ENCODE measurements around the gene PIGC. TPM values are rescaled to one million over a fixed set of nuclear protein-coding genes. Genes with fewer than 3 reads are reported as not detected.

PIGC gene
- total RNA-seq, 2 experiments from 2014 or later: 16.6 to 17.4 TPM

DNA sequence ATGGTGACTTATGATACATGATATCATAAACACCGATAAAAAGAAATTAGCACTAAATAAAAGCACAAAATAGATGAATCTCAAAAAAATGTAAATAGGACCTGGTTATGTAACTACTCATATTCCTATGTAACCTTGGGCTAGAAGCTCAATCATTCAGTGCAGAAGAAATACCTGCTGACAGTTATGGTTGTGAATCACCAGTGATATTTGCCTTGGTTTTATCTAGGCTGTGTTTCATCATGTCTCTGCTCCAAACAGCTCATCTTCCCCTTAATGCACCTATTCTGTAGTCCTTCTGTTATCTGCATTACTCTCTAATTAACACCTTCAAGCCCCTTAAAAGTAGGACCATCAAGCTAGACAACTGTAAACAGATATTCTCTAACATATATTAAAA is 16.3 kb upstream of the PIGC start:
- H3K9me3 Mint-ChIP-seq: no peaks in the 10 kb centered on the region
- ChIA-PET CTCF (no interaction called here), POLR2A (no interaction called here)
- no peak overlapping the region for H3K27ac Mint-ChIP-seq
- intact Hi-C loops (cut with micrococcal nuclease): no loop called here
- H3K27me3 Mint-ChIP-seq: peaks cover 1% of the 10 kb centered on the region
- H3K4me3 Mint-ChIP-seq: no peak overlapping the region
- no peak for DNase-seq
- no peaks in the 10 kb centered on the region for H3K4me1 Mint-ChIP-seq (ENCODE audit: low read depth)
- no peaks in the 10 kb centered on the region for H3K36me3 Mint-ChIP-seq

DNA sequence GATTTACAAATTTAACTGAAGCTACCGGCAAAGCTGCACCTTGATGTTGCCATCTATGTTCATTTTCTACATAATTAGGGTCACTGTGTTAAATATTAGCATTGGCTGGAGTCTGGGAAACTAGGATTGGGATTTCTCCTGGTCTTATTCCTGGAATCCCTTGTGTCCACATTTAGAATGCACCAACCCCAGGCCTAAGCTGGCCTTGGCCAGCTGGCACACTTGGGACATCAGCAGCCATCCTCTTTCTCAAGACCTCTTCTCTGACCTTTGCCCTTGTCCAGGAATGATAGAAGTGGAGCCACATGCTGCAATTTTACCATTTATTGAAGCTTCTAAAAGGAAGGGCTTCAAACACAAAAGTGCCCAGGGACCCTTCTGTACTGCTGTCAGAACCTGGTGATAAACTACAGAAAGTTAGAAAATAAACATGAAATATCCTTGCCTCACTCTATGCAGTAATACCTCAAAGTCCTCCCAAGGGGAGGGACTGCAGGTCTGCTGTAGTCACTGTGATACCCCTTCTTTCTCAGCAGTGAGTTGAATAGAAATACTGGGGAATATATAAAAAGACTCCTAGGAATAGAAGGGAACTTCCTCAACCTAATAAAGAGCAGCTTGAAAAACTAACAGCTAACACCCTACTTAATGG is 13.7 kb upstream of the PIGC start:
- Mint-ChIP-seq H3K9me3 (no peaks in the 10 kb centered on the region), H3K27ac (no peak overlapping the region), H3K4me1 (ENCODE audit: low read depth) (peaks cover 3% of the 10 kb centered on the region), H3K4me3 (no peak overlapping the region), H3K36me3 (no peaks in the 10 kb centered on the region), H3K27me3 (peaks cover 1% of the 10 kb centered on the region)
- ChIA-PET CTCF (interaction anchor here (1.0 to 1.3 kb wide), 2 partner anchors 46 to 455 kb away, joined by 3 to 4 read pairs; no protein-coding TSS in a partner anchor), POLR2A (no interaction called here)
- no peak for DNase-seq
- intact Hi-C loops (cut with micrococcal nuclease): no loop called here

DNA sequence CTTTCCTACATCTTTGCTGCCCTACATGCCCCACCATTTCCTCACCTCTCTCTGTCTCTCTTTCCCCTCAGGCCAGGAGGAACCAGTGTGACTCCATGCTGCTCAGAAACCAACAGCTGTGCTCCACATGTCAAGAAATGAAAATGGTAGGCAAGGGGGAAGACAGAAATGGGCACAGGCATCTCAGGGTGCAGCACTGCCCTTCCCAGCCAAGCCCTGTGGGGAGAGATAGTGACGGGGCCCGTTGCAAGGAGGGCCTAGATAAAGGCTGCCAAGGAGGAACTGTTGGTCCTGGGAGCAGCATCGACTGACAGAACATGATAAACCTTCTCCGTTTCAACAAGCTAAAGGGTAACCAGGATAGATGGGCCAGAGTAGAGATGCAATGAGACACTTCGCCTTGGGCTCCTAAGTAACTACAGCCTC is 12.5 kb upstream of the PIGC start:
- CTCF ChIA-PET: interaction anchor here (1.3 kb wide), 1 partner anchor 45 kb away, joined by 3 read pairs; no protein-coding TSS in a partner anchor
- no peak for DNase-seq
- intact Hi-C loops (cut with micrococcal nuclease): no loop called here
- Mint-ChIP-seq H3K27ac (no peak overlapping the region), H3K36me3 (no peaks in the 10 kb centered on the region), H3K9me3 (no peaks in the 10 kb centered on the region), H3K4me3 (no peak overlapping the region), H3K4me1 (ENCODE audit: low read depth) (peaks cover 5% of the 10 kb centered on the region), H3K27me3 (peaks cover 1% of the 10 kb centered on the region)
- POLR2A ChIA-PET: no interaction called here

DNA sequence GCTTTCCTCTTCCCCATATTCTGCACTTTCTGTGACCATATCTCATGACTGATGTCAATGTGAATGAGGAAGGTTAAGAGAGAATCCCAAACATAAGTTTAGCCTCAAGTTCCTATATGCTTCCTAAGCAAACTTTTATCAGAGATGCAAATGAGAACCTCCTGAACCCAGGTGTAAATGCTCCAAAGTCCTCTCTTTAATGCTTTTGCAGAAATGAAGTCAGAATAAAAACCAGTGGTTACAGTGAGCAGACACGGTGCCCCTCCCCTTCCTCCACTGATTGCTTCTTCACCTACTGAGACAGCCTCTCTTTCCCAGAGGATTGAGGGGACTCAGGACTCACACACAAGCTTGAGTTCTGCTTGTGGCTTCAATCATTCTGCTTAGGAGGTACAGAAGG is 11.6 kb upstream of the PIGC start:
- DNase-seq: no peak
- H3K4me3 Mint-ChIP-seq: no peak overlapping the region
- ChIA-PET POLR2A (no interaction called here), CTCF (no interaction called here)
- no peaks in the 10 kb centered on the region for H3K9me3 Mint-ChIP-seq
- no peak overlapping the region for H3K27ac Mint-ChIP-seq
- H3K27me3 Mint-ChIP-seq: peaks cover 1% of the 10 kb centered on the region
- intact Hi-C loops (cut with micrococcal nuclease): no loop called here
- H3K36me3 Mint-ChIP-seq: no peaks in the 10 kb centered on the region
- peaks cover 14% of the 10 kb centered on the region for H3K4me1 Mint-ChIP-seq (ENCODE audit: low read depth)

DNA sequence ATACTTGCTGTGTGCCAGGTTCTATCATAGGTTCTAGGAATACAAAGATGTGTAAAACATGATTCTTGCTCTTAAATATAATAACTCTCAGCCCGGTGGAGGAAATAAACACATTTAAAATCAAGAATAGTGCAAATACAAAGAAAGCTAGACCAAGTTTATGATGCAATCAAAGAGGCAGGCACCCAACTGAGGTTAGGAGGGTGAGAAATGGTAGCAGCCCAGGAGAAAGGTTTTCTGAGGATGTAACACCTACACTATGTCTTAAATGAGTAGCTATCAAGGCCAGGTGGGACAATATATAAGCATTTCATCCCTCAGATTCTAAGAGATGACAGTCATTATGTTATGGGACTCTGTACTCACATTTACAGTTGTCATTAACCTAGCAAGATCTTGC is 9.7 kb upstream of the PIGC start:
- intact Hi-C loops (cut with micrococcal nuclease): loop anchor here (5.0 kb wide), 3 partner anchors 96 to 209 kb away; no protein-coding TSS in a partner anchor
- POLR2A ChIA-PET: interaction anchor here (0.6 kb wide), 1 partner anchor 20 kb away, joined by 3 read pairs; no protein-coding TSS in a partner anchor
- peaks cover 1% of the 10 kb centered on the region for H3K27me3 Mint-ChIP-seq

DNA sequence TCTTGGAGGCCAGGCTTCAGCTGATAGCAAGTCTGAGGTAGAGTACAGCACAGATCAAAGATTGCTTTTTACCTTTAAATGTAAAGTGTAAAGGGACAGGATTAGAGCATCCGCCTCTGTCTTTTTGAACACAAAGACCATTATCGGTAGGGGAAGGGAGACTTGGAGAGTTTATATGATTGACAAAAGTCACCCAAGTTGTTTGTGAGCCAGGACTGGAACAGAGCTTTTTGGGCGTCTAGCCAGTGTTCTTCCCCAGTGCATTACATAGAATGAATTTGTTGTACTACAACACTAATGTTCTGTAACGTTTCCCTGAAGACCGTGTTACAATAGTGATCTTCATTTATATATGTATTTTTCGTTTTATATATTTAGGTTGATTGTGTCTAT is 9.3 kb upstream of the PIGC start:
- H3K27me3 Mint-ChIP-seq: peaks cover 1% of the 10 kb centered on the region
- POLR2A ChIA-PET: no interaction called here

More for the DNA sequence above, 9.7 kb upstream of the PIGC start:
- CTCF ChIA-PET: interaction anchor here (0.5 to 2.2 kb wide), 3 partner anchors 10 to 266 kb away, joined by 3 to 11 read pairs (median 4); partner anchors contain the start of gene PIGC
- Mint-ChIP-seq H3K27ac (no peak overlapping the region), H3K36me3 (no peaks in the 10 kb centered on the region), H3K4me3 (no peak overlapping the region), H3K9me3 (no peaks in the 10 kb centered on the region), H3K4me1 (ENCODE audit: low read depth) (peaks cover 31% of the 10 kb centered on the region)
- no peak for DNase-seq

DNA sequence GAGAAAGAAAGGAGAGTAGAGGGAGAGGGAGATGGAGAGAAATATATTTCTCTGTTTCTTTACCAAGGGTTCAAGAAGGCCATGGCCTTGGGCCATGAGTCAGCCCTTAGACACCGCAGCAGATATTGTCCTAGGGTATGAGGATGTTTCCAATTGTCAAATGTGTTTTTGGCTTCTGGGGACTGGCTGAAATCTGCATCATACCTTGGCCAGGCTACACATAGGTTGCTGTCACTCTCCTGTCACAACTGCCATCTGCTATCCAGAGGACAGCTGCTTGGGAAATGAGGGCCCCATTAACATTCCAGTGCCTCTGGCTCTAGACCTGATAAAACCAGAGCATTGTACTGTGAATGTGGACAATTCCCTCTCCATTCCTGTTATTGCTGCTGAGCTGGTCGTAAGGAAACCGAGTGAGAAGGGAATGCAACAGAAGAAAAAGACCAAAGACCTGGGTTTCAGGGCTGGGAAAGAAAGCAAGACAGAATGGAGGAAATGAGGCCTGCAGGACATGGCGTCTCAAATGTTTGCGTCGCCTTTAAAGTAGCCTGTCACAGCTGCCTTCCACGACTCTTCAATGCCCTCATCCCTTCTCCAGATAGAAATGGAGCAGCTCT is 8.8 kb upstream of the PIGC start:
- no peak overlapping the region for H3K4me3 Mint-ChIP-seq
- H3K27ac Mint-ChIP-seq: no peak overlapping the region
- peaks cover under 1% of the 10 kb centered on the region for H3K27me3 Mint-ChIP-seq
- ChIA-PET POLR2A (no interaction called here), CTCF (interaction anchor here (2.2 to 4.4 kb wide), 3 partner anchors 9 to 274 kb away, joined by 11 to 36 read pairs (median 19); partner anchors contain the start of gene PIGC)
- no peaks in the 10 kb centered on the region for H3K9me3 Mint-ChIP-seq
- H3K4me1 Mint-ChIP-seq (ENCODE audit: low read depth): peaks cover 31% of the 10 kb centered on the region
- intact Hi-C loops (cut with micrococcal nuclease): loop anchor here (5.0 kb wide), 3 partner anchors 95 to 210 kb away; no protein-coding TSS in a partner anchor
- DNase-seq: no peak
- H3K36me3 Mint-ChIP-seq: no peaks in the 10 kb centered on the region

More for the DNA sequence above, 9.3 kb upstream of the PIGC start:
- Mint-ChIP-seq H3K36me3 (no peaks in the 10 kb centered on the region), H3K9me3 (no peaks in the 10 kb centered on the region), H3K4me3 (no peak overlapping the region), H3K4me1 (ENCODE audit: low read depth) (peaks cover 31% of the 10 kb centered on the region), H3K27ac (no peak overlapping the region)
- CTCF ChIA-PET: interaction anchor here (0.5 to 4.4 kb wide), 4 partner anchors 9 to 273 kb away, joined by 3 to 36 read pairs (median 8); partner anchors contain the start of gene PIGC
- intact Hi-C loops (cut with micrococcal nuclease): loop anchor here (5.0 kb wide), 3 partner anchors 96 to 209 kb away; no protein-coding TSS in a partner anchor
- DNase-seq: no peak

DNA sequence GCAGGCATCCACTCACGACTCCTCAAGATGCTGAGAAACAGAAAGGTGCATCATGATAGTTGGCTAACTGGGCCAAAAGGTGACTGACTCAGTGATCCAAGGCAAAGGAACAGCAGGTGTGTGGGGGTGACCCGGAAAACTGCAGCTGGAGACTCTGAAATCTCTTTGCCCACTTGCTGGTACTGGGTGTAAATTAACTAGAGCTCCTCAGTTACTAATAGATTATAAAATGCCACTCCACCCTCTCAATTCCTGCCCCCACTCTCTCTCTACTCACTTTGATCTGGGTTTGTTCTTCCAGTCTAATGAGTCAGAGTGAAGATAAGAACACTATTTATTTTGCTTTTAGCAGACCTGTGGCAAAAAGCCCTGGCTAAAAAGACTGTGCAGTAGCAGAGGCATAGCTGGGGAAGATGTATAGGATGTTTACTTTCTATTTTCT is 7.2 kb upstream of the PIGC start:
- intact Hi-C loops (cut with micrococcal nuclease): loop anchor here (1.0 to 5.0 kb wide), 8 partner anchors 81 to 278 kb away; no protein-coding TSS in a partner anchor
- peaks cover 31% of the 10 kb centered on the region for H3K4me1 Mint-ChIP-seq (ENCODE audit: low read depth)
- H3K27ac Mint-ChIP-seq: peak overlapping the region; percentile 23
- ChIA-PET CTCF (interaction anchor here (0.7 to 4.4 kb wide), 12 partner anchors 16 to 449 kb away, joined by 3 to 36 read pairs (median 4); no protein-coding TSS in a partner anchor), POLR2A (interaction anchor here (0.9 kb wide), 1 partner anchor 82 kb away, joined by 3 read pairs; the partner anchor contains the start of gene SUCO)
- peak; percentile 29 for DNase-seq
- H3K4me3 Mint-ChIP-seq: peak overlapping the region; percentile 36
- H3K27me3 Mint-ChIP-seq: no peaks in the 10 kb centered on the region
- H3K9me3 Mint-ChIP-seq: no peaks in the 10 kb centered on the region
- H3K36me3 Mint-ChIP-seq: no peaks in the 10 kb centered on the region

DNA sequence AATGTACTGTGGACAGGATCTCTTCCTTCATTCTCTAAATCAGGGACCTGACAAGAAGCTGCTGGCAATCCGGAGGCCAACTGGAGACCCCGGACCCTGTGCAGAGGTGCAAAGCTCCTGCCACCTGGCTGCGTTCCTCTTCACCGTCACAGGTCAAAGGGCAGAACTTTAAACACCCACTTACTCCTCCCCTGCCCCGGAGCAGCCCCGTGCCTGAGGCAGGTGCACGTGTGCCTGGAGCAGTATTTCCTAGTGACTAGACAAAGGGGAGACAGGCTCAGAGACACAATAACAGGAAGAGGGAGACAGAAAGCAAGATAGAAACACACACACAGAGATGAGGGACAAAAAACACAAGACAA is 6.6 kb upstream of the PIGC start:
- POLR2A ChIA-PET: interaction anchor here (0.9 kb wide), 1 partner anchor 82 kb away, joined by 3 read pairs; the partner anchor contains the start of gene SUCO
- intact Hi-C loops (cut with micrococcal nuclease): loop anchor here (2.0 to 5.0 kb wide), 5 partner anchors 93 to 278 kb away; no protein-coding TSS in a partner anchor
- no peaks in the 10 kb centered on the region for H3K9me3 Mint-ChIP-seq
- CTCF ChIA-PET: interaction anchor here (0.6 to 4.4 kb wide), 14 partner anchors 9 to 752 kb away, joined by 3 to 36 read pairs (median 4); no protein-coding TSS in a partner anchor
- H3K27me3 Mint-ChIP-seq: no peaks in the 10 kb centered on the region
- DNase-seq: peak; percentile 16
- peaks cover 31% of the 10 kb centered on the region for H3K4me1 Mint-ChIP-seq (ENCODE audit: low read depth)
- peak overlapping the region; percentile 23 for H3K27ac Mint-ChIP-seq
- no peaks in the 10 kb centered on the region for H3K36me3 Mint-ChIP-seq
- peak overlapping the region; percentile 36 for H3K4me3 Mint-ChIP-seq

DNA sequence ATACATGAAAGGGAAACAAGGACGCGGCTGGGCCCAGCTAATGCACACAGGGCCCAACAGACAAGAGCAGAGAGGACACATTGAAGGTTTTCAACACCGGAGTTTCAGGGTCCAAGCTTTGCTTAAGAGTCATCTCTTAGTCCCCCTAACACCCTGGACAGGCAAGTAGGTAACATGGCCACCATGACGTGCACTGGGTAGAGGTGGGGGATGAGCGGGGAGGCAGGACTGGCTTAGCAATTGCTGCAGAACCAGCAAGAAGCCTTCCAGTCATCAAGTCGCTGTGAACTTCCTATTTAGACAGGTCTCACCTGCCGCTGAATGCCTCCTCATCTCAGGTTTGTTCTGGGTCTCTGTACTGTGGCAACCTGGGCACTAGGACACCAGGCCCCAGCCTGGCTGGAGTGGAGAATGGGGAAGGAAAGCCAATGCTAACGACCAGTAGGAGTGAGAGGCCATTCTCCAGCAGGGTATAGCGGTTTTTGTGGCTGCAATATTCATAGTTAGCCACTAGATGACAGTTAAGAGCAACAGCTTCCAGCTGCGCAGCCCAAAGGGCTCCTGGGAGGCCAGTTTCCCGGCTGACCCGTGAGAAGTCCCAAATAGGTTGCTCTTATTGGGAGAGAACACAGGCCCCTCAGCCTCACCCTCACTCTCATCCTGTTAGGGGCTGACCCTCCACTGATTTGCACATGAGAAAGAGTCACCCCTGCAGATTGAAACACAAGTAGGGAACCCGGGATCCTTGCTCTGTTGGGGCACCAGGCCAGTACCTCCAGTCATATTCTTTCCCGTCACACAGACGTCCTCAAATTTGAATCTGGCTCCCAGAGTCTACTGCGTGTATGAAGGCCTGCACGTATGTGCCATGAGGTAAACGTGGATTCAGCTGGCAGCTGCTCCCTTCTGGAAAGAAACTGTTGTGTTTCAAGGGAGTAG is 6.0 kb upstream of the PIGC start:
- peaks cover 31% of the 10 kb centered on the region for H3K4me1 Mint-ChIP-seq (ENCODE audit: low read depth)
- H3K4me3 Mint-ChIP-seq: peak overlapping the region; percentile 36
- intact Hi-C loops (cut with micrococcal nuclease): loop anchor here (2.0 to 10.0 kb wide), 6 partner anchors 93 to 665 kb away; partner anchors contain the start of gene METTL13
- ChIA-PET CTCF (interaction anchor here (0.6 to 4.4 kb wide), 13 partner anchors 9 to 753 kb away, joined by 3 to 36 read pairs (median 4); no protein-coding TSS in a partner anchor), POLR2A (interaction anchor here (0.6 kb wide), 1 partner anchor 81 kb away, joined by 3 read pairs; no protein-coding TSS in a partner anchor)
- no peaks in the 10 kb centered on the region for H3K36me3 Mint-ChIP-seq
- DNase-seq: peak; percentile 47
- no peaks in the 10 kb centered on the region for H3K9me3 Mint-ChIP-seq
- no peak overlapping the region for H3K27ac Mint-ChIP-seq
- no peaks in the 10 kb centered on the region for H3K27me3 Mint-ChIP-seq

DNA sequence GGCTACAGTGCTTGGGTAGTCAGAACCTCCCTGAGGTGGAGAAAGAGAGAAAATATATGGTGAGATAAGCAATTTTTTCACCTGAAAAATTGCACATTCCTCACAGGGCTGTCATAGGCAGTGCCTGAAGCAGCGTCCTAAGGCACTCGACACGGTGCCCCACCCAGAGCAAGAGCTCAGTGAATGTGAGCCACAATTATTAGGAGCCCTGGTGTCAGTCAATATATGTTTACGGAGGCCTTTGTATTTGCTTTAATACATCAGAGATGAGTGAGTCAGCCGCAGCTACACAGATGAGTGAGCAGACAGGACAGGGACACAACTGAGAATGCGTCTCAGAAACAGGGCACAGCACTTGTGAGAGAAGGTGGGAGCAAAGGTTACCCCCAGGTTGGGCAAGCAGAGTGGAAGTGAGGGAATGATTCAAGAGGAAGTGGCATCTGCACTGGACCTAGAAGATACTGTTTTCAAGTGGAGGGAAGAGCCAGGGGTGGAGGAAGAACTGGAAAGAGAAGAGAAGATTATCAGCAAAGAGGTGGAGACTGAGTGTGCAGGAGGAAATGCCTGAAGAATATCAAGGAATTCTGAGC is 5.2 kb upstream of the PIGC start:
- DNase-seq: peak; percentile 48
- H3K9me3 Mint-ChIP-seq: no peaks in the 10 kb centered on the region
- no peak overlapping the region for H3K4me3 Mint-ChIP-seq
- POLR2A ChIA-PET: no interaction called here
- CTCF ChIA-PET: interaction anchor here (0.6 to 4.4 kb wide), 4 partner anchors 271 to 293 kb away, joined by 3 to 36 read pairs (median 12); no protein-coding TSS in a partner anchor
- intact Hi-C loops (cut with micrococcal nuclease): loop anchor here (10.0 kb wide), 1 partner anchor 664 kb away; the partner anchor contains the start of gene METTL13
- peaks cover 36% of the 10 kb centered on the region for H3K4me1 Mint-ChIP-seq (ENCODE audit: low read depth)
- peak overlapping the region; percentile 49 for H3K27ac Mint-ChIP-seq
- no peaks in the 10 kb centered on the region for H3K27me3 Mint-ChIP-seq
- H3K36me3 Mint-ChIP-seq: no peaks in the 10 kb centered on the region

Measured in activated CD4-positive, alpha-beta memory T cell treated with anti-CD3 and anti-CD28 coated beads for 36 hours (primary cell).